NCI-H748 treated with DMSO at 0.1 percent for 48 hours (cell line): Measurements from ENCODE around the gene PLK5.
"Not testable (repeated sequence)": the region's sequence is repeated elsewhere in the genome, so short reads cannot be mapped to it uniquely, and the experiment has no call there.

Experiments
- DNase-seq: peaks from one replicate; lab custom pipeline; 2025; lab: John Stamatoyannopoulos, UW

Gene PLK5

GRCh38 chr19:1525343-1525742 is 1.5 kb downstream of the PLK5 start:
- DNase-seq = no peak

DNA sequence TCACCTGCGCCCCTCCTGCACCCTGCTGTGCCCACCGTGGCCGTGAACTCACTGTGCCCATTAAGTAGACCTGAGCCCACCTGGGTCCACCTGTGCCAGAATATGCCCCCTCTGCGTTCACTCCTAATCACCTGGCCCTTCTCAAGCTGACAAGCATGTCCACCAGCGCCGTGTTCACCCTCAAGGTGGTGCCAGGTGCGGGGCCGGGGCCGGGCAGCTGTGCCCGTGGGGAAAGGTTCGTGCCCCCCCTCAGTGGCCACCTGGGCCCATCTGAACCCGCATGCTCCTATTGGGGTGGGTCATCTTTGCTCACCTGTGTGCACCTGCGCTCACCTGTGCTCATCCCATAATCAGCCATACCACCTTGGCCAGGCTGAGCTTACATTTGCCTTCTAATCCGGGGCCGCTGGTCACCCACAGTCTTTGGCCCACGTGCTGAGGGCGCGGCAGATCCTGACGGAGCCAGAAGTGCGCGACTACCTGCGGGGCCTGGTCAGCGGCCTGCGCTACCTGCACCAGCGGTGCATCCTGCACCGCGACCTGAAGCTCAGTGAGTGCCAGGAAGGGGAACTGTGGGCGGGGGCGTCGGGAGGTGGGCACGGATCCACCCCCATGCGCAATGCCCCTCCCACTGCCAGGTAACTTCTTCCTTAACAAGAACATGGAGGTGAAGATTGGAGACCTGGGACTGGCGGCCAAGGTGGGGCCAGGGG is 2.3 kb downstream of the PLK5 start:
- DNase-seq = no peak

- no peak for DNase-seq
Measured at GRCh38 chr19:1526979-1527649, 3.2 kb downstream of the PLK5 start.

DNA sequence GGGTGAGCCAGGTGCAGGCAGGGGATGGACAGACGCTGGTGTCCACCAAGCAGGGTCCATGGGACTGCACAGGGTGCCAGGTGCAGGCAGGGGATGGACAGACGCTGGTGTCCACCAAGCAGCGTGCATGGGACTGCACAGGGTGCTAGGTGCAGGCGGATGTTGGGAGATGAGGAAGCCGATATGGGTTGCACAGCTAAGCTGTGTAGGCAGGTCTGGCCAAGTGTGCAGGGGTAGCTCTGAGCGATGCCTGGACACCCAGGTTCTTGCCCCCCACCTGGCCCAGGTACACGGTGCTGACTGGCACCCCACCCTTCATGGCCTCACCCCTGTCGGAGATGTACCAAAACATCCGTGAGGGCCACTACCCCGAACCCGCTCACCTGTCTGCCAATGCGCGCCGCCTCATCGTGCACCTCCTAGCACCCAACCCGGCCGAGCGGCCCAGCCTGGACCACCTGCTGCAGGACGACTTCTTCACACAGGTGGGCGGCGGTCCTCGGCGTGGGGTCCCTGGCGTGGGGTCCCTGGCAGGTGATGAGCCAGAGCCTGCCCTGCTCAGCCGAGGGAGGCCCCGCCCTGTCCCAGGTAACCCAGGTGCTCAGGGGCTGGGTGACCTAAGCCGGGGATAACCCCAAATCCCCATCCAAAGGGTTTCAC is 3.9 kb downstream of the PLK5 start:
- DNase-seq = no peak

- DNase-seq = no peak
Measured at GRCh38 chr19:1528596-1529429, 4.9 kb downstream of the PLK5 start.

DNA sequence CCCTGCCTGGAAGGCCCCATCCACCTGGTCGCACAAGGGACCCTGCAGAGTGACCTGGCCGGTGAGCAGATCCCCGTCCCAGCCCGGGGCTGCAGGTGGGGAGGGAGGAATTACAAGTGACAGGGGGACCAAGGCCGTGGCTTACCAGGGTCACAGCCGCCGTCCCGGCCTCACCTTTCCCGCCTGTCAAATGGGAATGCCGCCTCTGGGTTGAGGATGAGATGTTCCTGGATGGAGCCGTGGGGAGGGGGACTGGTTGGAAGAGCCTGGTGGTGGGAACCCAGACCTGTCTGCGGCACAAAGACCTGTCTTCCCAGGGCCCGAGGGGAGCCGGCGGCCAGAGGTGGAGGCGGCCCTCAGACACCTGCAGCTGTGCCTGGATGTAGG is 5.5 kb downstream of the PLK5 start:
- DNase-seq = no peak

- not testable (repeated sequence) for DNase-seq
Measured at GRCh38 chr19:1530856-1531255, 7.0 kb downstream of the PLK5 start.

GRCh38 chr19:1531587-1531986 is 7.7 kb downstream of the PLK5 start:
- no peak for DNase-seq

- DNase-seq = no peak
Measured at GRCh38 chr19:1532003-1532402, 8.1 kb downstream of the PLK5 start.

GRCh38 chr19:1533510-1534150 is 9.8 kb downstream of the PLK5 start:
- DNase-seq = no peak

GRCh38 chr19:1534972-1535371 is 11.1 kb downstream of the PLK5 start:
- DNase-seq = no peak

- not testable (repeated sequence) for DNase-seq
Measured at GRCh38 chr19:1535699-1536098, 11.8 kb downstream of the PLK5 start.

DNA sequence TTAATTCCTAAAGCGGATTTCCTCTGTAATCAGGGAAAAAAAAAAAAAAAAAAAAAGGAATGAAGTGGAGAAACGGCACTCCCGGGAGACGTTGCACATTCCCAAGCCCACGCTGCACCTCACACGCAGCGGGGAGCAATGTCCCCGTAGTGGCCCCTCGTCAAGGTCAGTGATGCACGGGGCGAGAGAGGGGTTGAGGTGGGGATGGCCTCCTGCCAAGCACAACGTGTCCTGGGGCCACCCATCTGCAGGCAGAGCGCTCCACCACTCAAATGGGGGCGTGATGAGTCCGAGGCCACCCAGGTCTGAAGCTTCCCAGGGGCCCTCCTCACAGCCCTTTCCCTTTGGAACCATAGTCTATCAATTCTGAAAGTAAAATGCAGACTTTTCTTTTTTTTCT is 15.1 kb downstream of the PLK5 start:
- no peak for DNase-seq

DNA sequence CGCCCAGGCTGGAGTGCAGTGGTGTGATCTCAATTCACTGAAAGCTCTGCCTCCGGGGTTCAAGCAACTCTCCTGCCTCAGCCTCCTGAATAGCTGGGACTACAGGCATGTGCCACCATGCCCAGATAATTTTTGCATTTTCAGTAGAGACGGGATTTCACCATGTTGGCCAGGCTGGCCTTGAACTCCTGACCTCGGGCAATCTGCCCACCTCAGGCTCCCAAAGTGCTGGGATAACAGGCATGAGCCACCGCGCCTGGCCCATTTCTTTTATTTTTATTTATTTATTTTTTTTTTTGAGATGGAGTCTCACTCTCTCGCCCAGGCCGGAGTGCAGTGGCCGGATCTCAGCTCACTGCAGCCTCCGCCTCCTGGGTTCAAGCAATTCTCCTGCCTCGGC is 15.9 kb downstream of the PLK5 start:
- DNase-seq = not testable (repeated sequence)

GRCh38 chr19:1540365-1540925 is 16.6 kb downstream of the PLK5 start:
- no peak for DNase-seq

- DNase-seq = no peak
Measured at GRCh38 chr19:1549332-1549945, 25.6 kb downstream of the PLK5 start.

DNA sequence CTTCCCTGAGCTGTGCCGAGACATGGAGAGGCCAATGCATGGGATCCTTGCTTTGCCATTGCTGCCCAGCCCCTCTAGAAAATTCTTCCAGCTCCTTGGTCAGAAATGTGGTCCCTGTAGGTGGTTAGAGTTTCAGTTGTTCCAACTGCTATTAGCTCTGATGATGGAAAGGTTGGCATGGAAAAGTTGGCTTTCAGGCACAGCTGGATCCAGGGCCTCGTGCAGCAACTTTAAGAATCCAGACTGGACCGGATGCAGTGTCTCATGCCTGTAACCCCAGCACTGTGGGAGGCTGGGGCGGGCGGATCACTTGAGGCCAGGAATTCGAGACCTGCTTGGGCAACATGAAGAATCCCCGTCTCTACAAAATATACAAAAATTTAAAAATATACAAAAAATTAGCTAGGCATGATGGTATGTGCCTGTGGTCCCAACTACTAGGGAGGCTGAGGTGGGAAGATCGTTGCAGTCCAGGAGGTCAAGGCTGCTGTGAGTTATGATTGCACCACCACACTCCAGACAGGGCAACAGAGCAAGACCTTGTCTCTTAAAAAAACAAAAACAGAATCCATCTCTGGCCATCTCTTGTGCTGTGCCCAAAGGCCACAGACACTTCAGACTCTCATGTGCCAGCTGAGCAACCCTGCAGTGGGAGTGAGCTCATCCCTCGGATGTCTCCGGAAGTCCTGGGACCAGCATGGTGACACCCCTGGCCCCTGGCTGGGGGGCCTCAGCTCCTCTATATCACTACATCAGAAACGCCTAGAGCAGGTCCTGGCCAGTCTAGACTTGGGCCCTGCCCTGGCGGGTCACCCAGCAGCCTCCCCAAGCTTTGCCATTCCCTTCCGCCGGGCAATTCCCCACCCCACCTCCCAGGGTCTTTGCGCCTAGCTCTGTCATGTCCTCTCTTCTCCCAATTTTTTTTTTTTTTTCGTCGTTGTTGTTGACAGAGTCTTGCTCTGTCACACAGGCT is 27.5 kb downstream of the PLK5 start:
- no peak for DNase-seq

DNA sequence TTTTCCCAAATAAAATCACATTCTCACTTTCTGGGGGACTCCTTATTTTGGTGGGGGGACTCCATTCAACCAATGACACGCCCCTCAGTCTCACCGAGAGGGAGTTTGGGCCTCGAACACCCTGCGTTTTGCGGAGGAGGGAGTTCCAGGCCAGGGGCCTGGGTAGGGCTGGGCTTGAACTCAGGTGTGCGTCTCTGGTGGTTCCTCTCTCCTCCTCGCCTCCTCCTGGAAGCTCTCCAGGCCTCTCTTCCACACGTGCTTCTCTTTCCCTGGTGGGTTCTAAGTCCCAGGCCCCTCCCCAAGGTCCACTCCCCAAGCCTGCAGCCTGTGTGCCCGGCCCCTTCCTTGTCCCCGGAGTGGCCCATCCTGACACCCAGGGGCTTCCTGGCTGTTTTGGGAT is 29.5 kb downstream of the PLK5 start:
- no peak for DNase-seq

- no peak for DNase-seq
Measured at GRCh38 chr19:1554968-1555367, 31.1 kb downstream of the PLK5 start.
